GM21390 (cell line): ENCODE results near the gene EVL.

ENCODE experiments used
- ATAC-seq: cut with Tn5 transposase; IDR thresholded peaks from one replicate; pipeline ENCODE4 v1.9.1; 2021; ENCODE audit not compliant: unreplicated experiment

Gene EVL

GRCh38 chr14:100064335-100065092 is 708 bp upstream of the EVL start:
- peak; percentile 3 for ATAC-seq

- peak; percentile 39 for ATAC-seq
Measured at GRCh38 chr14:100065942-100066574, 836 bp downstream of the EVL start.

GRCh38 chr14:100066962-100067361 is 1.7 kb downstream of the EVL start:
- ATAC-seq = no peak

GRCh38 chr14:100067481-100067880 is 2.3 kb downstream of the EVL start:
- no peak for ATAC-seq

- peak; percentile 30 for ATAC-seq
Measured at GRCh38 chr14:100067971-100068959, 3.0 kb downstream of the EVL start.

- no peak for ATAC-seq
Measured at GRCh38 chr14:100069161-100069800, 4.1 kb downstream of the EVL start.

- ATAC-seq = no peak
Measured at GRCh38 chr14:100070310-100070709, 5.1 kb downstream of the EVL start.

GRCh38 chr14:100071545-100071944 is 6.3 kb downstream of the EVL start:
- ATAC-seq = no peak

GRCh38 chr14:100072783-100073346 is 7.6 kb downstream of the EVL start:
- no peak for ATAC-seq

GRCh38 chr14:100073576-100074430 is 8.6 kb downstream of the EVL start:
- ATAC-seq = no peak

GRCh38 chr14:100074431-100075100 is 9.3 kb downstream of the EVL start:
- ATAC-seq = no peak

GRCh38 chr14:100075681-100076080 is 10.5 kb downstream of the EVL start:
- no peak for ATAC-seq

- no peak for ATAC-seq
Measured at GRCh38 chr14:100076133-100076532, 10.9 kb downstream of the EVL start.

- ATAC-seq = no peak
Measured at GRCh38 chr14:100076606-100077005, 11.4 kb downstream of the EVL start.

GRCh38 chr14:100077441-100077840 is 12.2 kb downstream of the EVL start:
- ATAC-seq = no peak

GRCh38 chr14:100078216-100078803 is 13.1 kb downstream of the EVL start:
- ATAC-seq = no peak

GRCh38 chr14:100078997-100079725 is 13.9 kb downstream of the EVL start:
- ATAC-seq = no peak

- no peak for ATAC-seq
Measured at GRCh38 chr14:100079726-100080005, 14.4 kb downstream of the EVL start.
